ENCODE data around the gene NDST3.

The NDST3 gene

DNA sequence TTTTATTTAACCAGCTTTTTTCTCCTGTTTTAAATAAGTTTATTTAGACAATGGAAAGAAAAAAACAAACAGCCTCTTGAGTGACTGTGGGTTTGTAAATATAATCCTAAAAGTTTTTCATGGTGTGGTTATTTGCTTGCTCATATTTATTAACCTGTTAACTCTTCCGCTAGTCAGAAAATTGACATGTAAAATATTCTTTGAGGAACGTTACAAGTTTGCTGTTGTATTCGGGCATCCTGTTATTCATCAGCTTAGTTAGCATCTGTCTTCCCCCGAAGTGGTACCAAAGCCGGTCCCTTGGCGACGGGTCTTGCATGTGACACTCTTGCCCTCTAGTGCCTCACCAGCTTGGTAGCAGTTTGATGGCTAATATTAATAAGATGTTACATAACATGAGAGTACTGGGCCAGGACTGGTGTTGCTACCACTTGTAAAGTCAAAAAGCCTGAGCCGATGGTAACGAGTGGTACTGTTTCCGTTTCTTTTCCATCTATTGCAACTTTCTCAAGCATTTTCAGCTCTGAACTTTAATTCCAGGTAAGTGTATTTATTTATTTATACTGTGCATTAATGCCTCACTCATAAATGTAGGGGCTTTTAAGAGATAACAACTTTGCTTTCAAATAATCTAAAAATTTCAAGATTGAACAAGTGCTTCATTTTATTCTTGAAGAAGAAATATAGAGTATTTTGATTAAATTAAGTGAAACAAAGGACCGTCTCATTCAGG lies at the start of gene NDST3:
Gene NDST3, plus strand, starts transcription at position 434 of the 733 bp plus-strand sequence. CDS start 19,425 bp downstream, outside the sequence.
- peak; percentile 67 for DNase-seq

DNA sequence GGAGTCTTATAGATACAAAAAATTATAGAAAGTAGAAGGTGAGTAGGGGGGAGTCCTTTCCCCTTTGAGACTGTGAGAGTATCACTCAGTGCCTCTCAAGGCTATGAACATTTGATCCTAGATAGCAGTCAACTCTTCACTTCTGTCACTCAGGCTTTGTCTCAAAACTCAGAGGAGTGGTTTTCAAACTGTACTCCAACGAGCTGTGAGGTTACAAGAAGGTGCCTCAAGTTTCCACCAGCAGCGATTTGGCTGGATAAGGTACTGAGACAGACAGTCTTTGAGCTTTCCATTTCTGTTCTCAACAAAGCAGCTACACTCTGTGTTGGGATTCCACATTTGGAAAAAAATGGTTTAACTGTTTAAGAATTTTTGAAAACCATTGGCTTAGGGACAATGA lies 48.0 kb upstream of the NDST3 start:
- no peak for DNase-seq

DNA sequence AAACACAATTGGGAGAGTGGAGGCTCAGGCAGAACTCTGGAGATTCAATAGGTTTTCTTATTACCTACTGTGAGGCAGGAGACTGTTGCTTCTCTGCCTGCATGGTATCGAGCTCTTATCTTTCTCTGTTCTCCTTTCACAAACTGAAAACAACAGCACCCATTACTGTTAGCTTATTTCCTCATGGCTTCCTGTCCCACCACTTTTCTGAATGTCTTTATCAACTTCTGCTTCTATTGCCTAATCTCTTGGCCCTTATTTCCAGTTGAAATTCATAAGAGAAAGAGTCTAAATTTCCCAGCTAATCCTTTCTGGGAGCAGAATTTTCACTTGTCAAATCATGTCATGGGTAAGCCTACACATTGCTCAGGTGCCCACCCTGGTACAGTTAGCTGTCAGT lies 46.8 kb upstream of the NDST3 start:
- peak; percentile 79 for DNase-seq

DNA sequence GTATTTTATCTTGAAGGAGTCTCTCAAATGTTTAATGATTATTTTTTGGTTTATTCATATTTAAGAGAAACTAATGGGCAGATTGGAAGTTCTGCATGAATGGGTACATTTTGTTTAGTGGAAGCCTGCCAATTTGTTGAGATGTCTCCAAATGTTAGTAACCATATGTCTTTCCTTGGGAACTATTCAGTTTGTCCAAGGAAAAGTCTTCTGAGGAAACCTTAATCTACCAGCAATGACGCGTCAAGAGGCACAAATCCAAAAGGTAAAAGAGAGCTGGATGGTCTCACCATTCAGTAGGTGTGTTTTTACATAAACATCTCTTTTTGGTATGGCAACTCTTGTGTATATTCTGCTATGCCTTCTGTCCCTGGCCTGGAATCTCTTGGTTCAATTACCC lies 37.4 kb upstream of the NDST3 start:
- DNase-seq = no peak

DNA sequence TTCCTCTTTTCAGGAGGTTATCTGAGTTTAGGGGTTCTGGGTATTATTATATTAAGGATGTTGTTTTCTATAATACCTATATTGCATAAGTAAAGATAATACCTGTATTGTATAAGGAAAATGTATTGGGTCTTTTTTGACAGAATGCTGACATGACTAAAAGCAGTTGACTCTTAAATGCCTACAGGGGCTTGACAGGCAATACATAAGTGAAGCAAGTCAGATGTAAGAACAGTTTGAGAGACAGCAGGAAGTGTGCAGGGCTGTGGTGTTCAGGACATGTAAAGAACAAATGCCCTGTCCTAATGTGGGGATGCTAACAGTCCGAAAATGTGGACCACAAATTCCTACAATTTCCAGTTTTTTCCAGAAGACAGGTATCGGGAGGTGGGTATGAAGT lies 30.2 kb upstream of the NDST3 start:
- no peak for DNase-seq

GRCh38 chr4:118005883-118006282 lies 28.4 kb upstream of the NDST3 start:
- DNase-seq = no peak

DNA sequence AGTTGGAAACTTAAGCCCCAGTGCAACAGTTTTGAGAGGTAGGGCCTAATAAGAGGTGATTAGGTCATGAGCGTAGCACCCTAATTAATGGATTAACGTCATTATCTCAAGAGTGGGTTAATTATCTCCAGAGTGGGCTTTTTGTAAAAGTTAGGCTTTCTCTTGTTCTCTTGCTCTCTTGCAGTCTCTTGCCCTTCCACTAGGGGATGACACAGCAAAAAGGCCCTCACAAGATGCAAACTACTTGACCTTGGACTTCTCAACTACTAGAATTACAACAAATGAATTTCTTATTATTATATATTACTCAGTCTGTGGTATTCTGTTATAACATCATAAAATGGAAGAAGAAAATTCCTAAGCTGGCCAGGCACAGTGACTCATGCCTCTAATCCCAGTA lies 22.1 kb upstream of the NDST3 start:
- no peak for DNase-seq

DNA sequence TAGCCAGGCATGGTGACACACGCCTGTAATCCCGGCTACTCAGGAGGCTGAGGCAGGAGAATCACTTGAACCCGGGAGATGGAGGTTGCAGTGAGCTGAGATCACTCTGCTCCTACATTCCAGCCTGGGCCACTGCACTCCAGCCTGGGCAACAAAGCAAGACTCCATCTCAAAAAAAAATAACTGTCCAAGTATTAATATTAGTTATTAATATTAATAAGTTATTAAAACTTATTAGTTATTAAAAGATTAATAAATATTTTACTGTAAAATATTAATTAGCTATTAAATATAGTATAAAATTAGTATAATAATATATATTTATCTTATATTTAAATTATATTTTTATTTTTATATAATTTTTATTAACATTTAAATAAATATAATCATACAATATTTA lies 19.5 kb upstream of the NDST3 start:
- DNase-seq = no peak

- no peak for DNase-seq
Observed at GRCh38 chr4:118018381-118019145, 15.7 kb upstream of the NDST3 start.

GRCh38 chr4:118026806-118027205 lies 7.5 kb upstream of the NDST3 start:
- no peak for DNase-seq

DNA sequence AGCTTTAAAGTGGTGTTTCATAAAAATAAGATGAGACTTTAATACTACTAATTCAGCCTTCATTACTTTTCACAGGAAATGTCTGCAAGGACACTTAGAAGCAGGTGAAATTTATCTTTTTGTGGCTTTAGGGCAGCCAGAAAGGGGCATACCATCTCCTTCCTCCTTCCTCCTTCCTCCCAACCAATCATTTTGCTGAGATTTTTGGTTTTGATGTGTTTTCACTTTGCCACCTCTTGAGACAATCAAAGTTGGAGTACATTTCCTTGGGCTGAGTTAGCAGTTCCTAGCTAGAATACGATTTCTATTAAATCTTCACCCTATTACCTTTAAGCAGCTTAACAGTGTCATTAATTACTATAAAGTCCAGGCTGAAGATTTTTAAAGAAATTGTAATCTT lies 5.1 kb upstream of the NDST3 start:
- no peak for DNase-seq

DNA sequence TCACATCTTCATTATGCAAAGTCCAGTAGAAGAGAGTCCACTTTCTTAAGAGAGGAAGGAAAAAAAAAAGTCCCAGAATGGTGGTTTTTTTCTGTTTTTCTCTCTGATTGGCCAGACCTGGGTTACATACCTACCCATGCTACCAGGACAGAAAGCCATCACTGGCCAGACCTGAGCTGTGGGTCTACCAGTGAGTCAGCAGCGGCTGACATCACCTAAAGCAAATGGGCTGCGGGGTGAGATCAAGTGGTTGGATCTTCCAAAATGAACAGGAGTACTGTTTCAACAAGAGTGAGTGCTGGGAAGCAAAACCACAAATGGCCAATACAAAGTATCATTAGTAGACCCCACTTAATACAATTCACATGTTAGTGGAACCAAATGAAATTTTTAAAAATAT lies 1.6 kb upstream of the NDST3 start:
- DNase-seq = no peak

- no peak for DNase-seq
Observed at GRCh38 chr4:118033148-118034052, 886 bp upstream of the NDST3 start.

DNA sequence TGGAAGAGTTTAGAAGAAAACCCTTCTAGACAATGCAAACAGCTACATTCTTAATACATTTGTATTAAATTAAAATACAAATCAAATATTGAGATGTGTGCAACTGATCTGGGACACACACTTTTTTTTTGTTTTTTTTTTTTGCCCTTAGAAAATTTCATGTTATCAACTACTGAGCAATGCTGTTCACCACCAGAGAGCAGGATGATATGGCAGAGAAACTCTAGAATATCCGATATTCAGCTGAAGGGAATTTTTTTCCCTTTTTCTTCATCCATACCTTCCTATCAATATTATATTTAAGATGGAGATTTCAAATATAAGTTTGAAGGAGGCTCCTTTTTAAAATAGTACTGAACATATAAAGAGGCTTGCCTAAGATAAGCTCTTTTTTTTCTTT lies 1.0 kb downstream of the NDST3 start:
- DNase-seq = no peak

DNA sequence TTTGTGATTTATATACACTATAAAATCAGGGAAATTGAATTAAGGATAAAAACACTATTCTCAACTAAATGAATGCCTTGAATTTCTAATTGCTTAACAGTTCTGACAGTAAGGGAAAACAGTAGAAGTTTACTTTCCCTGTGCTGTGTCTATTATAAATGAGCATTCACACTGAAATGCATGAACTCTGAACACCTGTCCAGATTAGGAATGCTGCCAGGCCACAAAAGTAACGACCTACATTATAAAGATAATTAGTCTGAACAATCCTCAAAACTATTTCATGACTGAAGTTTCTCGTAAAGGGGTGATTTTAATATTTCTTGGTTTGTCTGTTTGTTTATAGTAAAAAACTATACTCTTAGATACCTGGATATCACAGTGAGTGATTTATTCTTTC lies 2.0 kb downstream of the NDST3 start:
- DNase-seq = no peak

- no peak for DNase-seq
Observed at GRCh38 chr4:118037955-118038354, 3.7 kb downstream of the NDST3 start.

DNA sequence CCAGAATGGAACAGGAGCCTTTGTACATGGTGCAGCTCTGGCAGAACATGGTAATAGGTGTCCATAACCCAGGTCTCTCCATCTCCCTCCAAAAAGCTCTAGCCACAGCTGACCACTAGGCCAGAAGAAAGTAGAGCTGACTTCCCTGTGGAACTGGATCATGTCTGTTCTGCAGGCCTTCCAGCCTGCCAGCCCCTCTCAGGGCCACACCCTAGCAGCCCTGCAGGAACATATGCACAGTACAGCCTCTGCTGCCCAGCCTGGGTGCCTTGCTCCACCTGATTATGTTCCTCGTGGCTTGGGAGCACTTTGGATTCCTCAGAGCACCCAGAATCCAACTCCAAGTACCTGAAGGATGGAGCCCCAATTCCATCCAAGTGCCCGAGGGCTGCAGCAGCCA lies 12.0 kb downstream of the NDST3 start:
- DNase-seq = no peak

- no peak for DNase-seq
Observed at GRCh38 chr4:118047043-118047442, 12.8 kb downstream of the NDST3 start.

- no peak for DNase-seq
Observed at GRCh38 chr4:118058955-118059354, 24.7 kb downstream of the NDST3 start.

GRCh38 chr4:118059397-118059796 lies 25.1 kb downstream of the NDST3 start:
- no peak for DNase-seq

DNA sequence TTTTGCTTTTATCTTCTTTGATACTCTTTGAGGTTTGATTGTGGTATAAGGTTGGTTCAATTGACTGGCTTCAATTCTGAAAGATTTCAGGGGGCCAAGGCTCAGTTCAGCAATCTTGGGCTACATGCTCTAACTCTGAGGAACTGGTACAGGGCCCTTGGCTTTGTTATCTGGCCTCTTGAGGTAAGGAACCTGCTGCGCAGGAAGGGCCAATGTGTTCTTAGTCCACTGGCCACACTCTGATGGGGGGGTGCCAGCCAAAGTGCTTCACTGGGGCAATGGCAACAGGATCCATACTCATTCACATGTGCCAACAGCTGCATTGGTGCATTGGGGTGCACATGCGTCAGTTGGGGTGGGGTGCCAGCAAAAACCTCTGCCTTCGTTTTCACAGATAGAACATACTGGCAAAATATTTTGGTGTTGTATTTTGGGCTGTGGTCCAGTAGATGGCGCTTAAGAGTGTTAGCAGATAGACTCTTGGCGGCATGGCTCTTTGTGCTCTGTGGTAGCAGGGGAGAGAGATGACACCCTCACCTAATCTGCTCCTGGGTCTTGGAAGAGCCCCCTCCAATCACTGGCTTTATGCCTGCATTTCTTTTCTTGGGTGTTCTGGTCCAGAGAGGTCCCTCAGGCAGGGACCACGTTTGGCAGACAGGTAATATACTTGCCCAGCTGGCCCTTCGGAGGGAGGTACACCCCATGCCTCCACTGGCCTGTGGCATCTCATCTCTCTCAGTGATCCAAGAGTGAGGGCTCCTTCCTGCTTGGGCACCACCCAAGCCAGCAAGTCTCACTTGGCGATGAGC lies 42.9 kb downstream of the NDST3 start:
- peak; percentile 33 for DNase-seq

GRCh38 chr4:118077767-118078105 lies 43.5 kb downstream of the NDST3 start:
- no peak for DNase-seq

- DNase-seq = no peak
Observed at GRCh38 chr4:118081434-118081833, 47.1 kb downstream of the NDST3 start.

All from MV-4-11 (cell line).